ENCODE results near the gene ZSCAN31. TPM values are rescaled to one million over a fixed set of nuclear protein-coding genes. Genes with fewer than 3 reads are reported as not detected.
A peak's percentile ranks its signal among the peaks of the same experiment; 100 is the strongest.

Gene ZSCAN31
- polyA plus RNA-seq, 2 of the 4 experiments (the other 2 are of a cell fraction): 3.0 to 4.8 TPM

GRCh38 chr6:28334286-28335039, 1.5 kb downstream of the ZSCAN31 start:
- FAIRE-seq (no peak), ATAC-seq (no peak), DNase-seq (ENCODE audit: low read depth in 1 of 2, low spot score in 1 of 2) (no peak)
- Histone ChIP-seq H3K27ac (peak overlapping the region in 1 of 2 experiments; percentile 97; a peak in 4 of 6 replicates), H3K4me1 (peaks cover 6% of the 10 kb centered on the region; the same call in 1 of the 3 replicates), H3K4me2 (peak overlapping the region; percentile 89), H3K9me3 (no peaks in the 10 kb centered on the region), H3K4me3 (no peak overlapping the region)
- ChIA-PET CTCF (no interaction called here), POLR2A (interaction anchor here (1.7 to 2.3 kb wide), 3 partner anchors 21 to 193 kb away, joined by 7 to 12 read pairs (median 11); partner anchors contain the start of genes PGBD1 and ZKSCAN8)
- TF ChIP-seq MAFK (IDR thresholded peaks at IDR 0.05; ENCODE audit: partially characterized antibody): peak; percentile 56
- no peak for TF ChIP-seq REST (IDR thresholded peaks at IDR 0.05)
- no peak for TF ChIP-seq HMGXB4 (CRISPR knock-in tag; IDR thresholded peaks at IDR 0.05; ENCODE audit: borderline replicate concordance)
- TF ChIP-seq MYC (IDR thresholded peaks at IDR 0.05; ENCODE audit: borderline replicate concordance, low read length): no peak
- no peak for TF ChIP-seq SREBF2 (IDR thresholded peaks at IDR 0.05)
- TF ChIP-seq USF2 (IDR thresholded peaks at IDR 0.05): no peak
- no peak for TF ChIP-seq FOXS1 (CRISPR knock-in tag; IDR thresholded peaks at IDR 0.05)
- 73% methylated on average over 7 of the region's 7 CpGs for WGBS (ENCODE audit: missing lambda C conversion rate)

DNA sequence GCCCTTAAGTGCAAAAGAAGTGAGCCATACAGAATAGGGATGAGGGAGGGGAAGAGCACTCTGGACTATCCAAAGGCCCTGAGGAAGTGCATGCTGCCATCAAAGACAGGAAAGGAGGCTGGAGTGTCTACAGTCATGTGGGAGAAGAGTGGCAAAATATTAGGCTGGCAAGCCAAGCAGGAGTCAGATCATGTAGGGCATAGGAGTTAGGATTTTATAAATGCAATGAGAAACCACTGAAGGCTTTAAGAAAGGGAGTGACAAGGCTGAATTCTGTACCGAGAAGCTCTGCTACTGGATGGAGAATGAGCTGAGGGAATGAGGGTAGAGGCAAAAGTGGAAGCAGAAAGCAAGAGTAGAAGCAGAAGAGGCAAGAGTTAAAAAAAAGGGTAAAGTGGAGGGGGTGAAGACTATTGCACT, 2.3 kb downstream of the ZSCAN31 start:
- ATAC-seq (no peak), DNase-seq (ENCODE audit: low read depth in 1 of 2, low spot score in 1 of 2) (no peak), FAIRE-seq (no peak)
- TF ChIP-seq FOSL2 (IDR thresholded peaks at IDR 0.05) (no peak), FOSL2 (CRISPR knock-in tag; IDR thresholded peaks at IDR 0.05) (no peak), ZSCAN20 (CRISPR knock-in tag; IDR thresholded peaks at IDR 0.05) (no peak), HOXB13 (CRISPR knock-in tag; IDR thresholded peaks at IDR 0.05; ENCODE audit: low read depth) (no peak), ELK1 (IDR thresholded peaks at IDR 0.05; ENCODE audit: low read depth, low read length) (no peak), TFCP2L1 (CRISPR knock-in tag; IDR thresholded peaks at IDR 0.05) (no peak), POLR2AphosphoS2 (conservative IDR thresholded peaks at IDR 0.05; ENCODE audit: low read length) (no peak), HDAC2 (IDR thresholded peaks at IDR 0.05) (no peak), GATA3 (IDR thresholded peaks at IDR 0.05; ENCODE audit: borderline replicate concordance) (no peak), MAZ (IDR thresholded peaks at IDR 0.05; ENCODE audit: borderline replicate concordance, low read depth, low read length) (no peak), CHD2 (IDR thresholded peaks at IDR 0.05; ENCODE audit: low read length, partially characterized antibody) (no peak), TP53 (CRISPR knock-in tag; IDR thresholded peaks at IDR 0.05) (no peak)
- CTCF ChIA-PET: no interaction called here
- Histone ChIP-seq H3K27ac (no peak overlapping the region), H3K4me1 (peaks cover 6% of the 10 kb centered on the region; the same call in 1 of the 3 replicates), H3K4me2 (no peak overlapping the region), H3K9me3 (no peaks in the 10 kb centered on the region), H3K4me3 (no peak overlapping the region)
- POLR2A ChIA-PET: no interaction called here
- WGBS (ENCODE audit: missing lambda C conversion rate): 100% methylated on average over 1 of the region's 1 CpG
